Nephron progenitor cell (in vitro differentiated cells): ENCODE data around the gene VIM.

ENCODE experiments used
- DNase-seq: peaks from one replicate; pipeline ENCODE4 v3.0.0; 2021
- H3K27ac Mint-ChIP-seq: 2 replicates; pipeline ENCODE4 v1.8.0; 2021; ENCODE audit warnings: mild to moderate bottlenecking, moderate library complexity, mixed read lengths
- H3K27me3 Mint-ChIP-seq: 2 replicates; pipeline ENCODE4 v1.8.0; 2021; ENCODE audit warnings: mild to moderate bottlenecking, low read depth, mixed read lengths; ENCODE audit not compliant: poor library complexity
- H3K36me3 Mint-ChIP-seq: 2 replicates; pipeline ENCODE4 v1.8.0; 2021; ENCODE audit warnings: low read depth, mixed read lengths
- H3K4me1 Mint-ChIP-seq: 2 replicates; pipeline ENCODE4 v1.8.0; 2021; ENCODE audit warnings: mixed read lengths
- H3K4me3 Mint-ChIP-seq: 2 replicates; pipeline ENCODE4 v1.8.0; 2021; ENCODE audit warnings: mild to moderate bottlenecking, moderate library complexity, mixed read lengths
- H3K9me3 Mint-ChIP-seq: 2 replicates; pipeline ENCODE4 v1.8.0; 2021; ENCODE audit warnings: mild to moderate bottlenecking, moderate library complexity, mixed read lengths
- CTCF ChIP-seq: fragments of 200-600 bp; sonication (generic); IDR thresholded peaks from 2 replicates; pipeline ENCODE4 v1.5.0; 2021; ENCODE audit warnings: antibody characterized with exemption

VIM gene

GRCh38 chr10:17215782-17216122 is 12.3 kb upstream of the VIM start:
- Mint-ChIP-seq H3K4me1 (peaks cover 27% of the 10 kb centered on the region), H3K27me3 (peaks cover 2% of the 10 kb centered on the region), H3K36me3 (no peaks in the 10 kb centered on the region), H3K4me3 (no peak overlapping the region), H3K9me3 (no peaks in the 10 kb centered on the region), H3K27ac (no peak overlapping the region)
- TF ChIP-seq CTCF, result no peak
- no peak for DNase-seq

GRCh38 chr10:17216217-17216900 is 11.7 kb upstream of the VIM start:
- no peak for TF ChIP-seq CTCF
- H3K4me1 Mint-ChIP-seq, result peaks cover 33% of the 10 kb centered on the region
- H3K4me3 Mint-ChIP-seq, result no peak overlapping the region
- no peaks in the 10 kb centered on the region for H3K36me3 Mint-ChIP-seq
- no peaks in the 10 kb centered on the region for H3K9me3 Mint-ChIP-seq
- H3K27me3 Mint-ChIP-seq, result peaks cover 2% of the 10 kb centered on the region
- H3K27ac Mint-ChIP-seq, result no peak overlapping the region
- no peak for DNase-seq

GRCh38 chr10:17216901-17217395 is 11.1 kb upstream of the VIM start:
- H3K36me3 Mint-ChIP-seq, result no peaks in the 10 kb centered on the region
- H3K27me3 Mint-ChIP-seq, result peaks cover 2% of the 10 kb centered on the region
- TF ChIP-seq CTCF, result no peak
- no peak overlapping the region for H3K27ac Mint-ChIP-seq
- no peaks in the 10 kb centered on the region for H3K9me3 Mint-ChIP-seq
- peaks cover 33% of the 10 kb centered on the region for H3K4me1 Mint-ChIP-seq
- DNase-seq, result no peak
- no peak overlapping the region for H3K4me3 Mint-ChIP-seq

GRCh38 chr10:17217631-17218232 is 10.3 kb upstream of the VIM start:
- no peak overlapping the region for H3K27ac Mint-ChIP-seq
- TF ChIP-seq CTCF, result no peak
- H3K4me1 Mint-ChIP-seq, result peaks cover 33% of the 10 kb centered on the region
- H3K27me3 Mint-ChIP-seq, result no peaks in the 10 kb centered on the region
- no peak overlapping the region for H3K4me3 Mint-ChIP-seq
- no peaks in the 10 kb centered on the region for H3K36me3 Mint-ChIP-seq
- DNase-seq, result no peak
- no peaks in the 10 kb centered on the region for H3K9me3 Mint-ChIP-seq

GRCh38 chr10:17219024-17219423 is 9.0 kb upstream of the VIM start:
- H3K4me1 Mint-ChIP-seq, result peaks cover 23% of the 10 kb centered on the region
- DNase-seq, result no peak
- H3K9me3 Mint-ChIP-seq, result no peaks in the 10 kb centered on the region
- no peaks in the 10 kb centered on the region for H3K27me3 Mint-ChIP-seq
- no peak for TF ChIP-seq CTCF
- no peak overlapping the region for H3K27ac Mint-ChIP-seq
- no peaks in the 10 kb centered on the region for H3K36me3 Mint-ChIP-seq
- H3K4me3 Mint-ChIP-seq, result no peak overlapping the region

GRCh38 chr10:17220652-17221100 is 7.4 kb upstream of the VIM start:
- Mint-ChIP-seq H3K4me3 (no peak overlapping the region), H3K4me1 (peaks cover 23% of the 10 kb centered on the region), H3K36me3 (no peaks in the 10 kb centered on the region), H3K27ac (no peak overlapping the region), H3K27me3 (no peaks in the 10 kb centered on the region), H3K9me3 (no peaks in the 10 kb centered on the region)
- TF ChIP-seq CTCF, result no peak
- DNase-seq, result no peak
